Measurements from ENCODE around the gene VCPKMT.

DNA sequence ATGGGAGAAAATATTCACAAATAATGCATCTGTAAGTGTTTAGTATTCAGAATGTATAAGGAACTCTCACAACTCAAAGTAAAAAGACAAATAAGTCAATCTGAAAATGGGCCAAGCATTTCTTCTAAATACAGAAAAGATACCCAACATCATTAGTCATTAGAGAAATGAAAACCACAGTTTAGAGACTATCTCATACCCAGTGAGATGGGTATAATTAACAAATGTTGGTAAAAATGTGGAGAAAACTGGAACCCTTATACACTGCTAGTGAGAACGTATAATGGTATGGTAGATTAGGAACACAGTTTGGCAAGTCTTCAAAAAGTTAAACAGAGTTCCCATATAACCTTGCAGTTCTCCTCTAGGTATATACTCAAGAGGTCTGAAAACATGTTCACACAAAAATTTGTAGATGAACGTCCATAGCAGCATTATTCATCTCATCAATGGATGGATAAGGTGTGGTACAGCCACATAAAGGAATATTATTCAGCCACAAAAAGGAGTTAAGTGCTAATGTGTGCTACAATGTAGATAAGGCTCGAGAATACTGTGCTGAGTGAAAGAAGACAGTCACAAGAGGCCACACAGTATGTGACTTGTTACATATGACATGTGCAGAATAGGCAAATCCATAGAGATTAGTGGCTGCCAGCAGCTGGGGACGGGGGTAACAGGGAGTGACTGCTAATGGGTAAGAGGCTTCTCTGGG lies 5.9 kb downstream of the VCPKMT start:
- TF ChIP-seq CHD4 (IDR thresholded peaks at IDR 0.05; ENCODE audit: insufficient read depth, insufficient replicate concordance, low read depth, low read length, poor library complexity, severe bottlenecking) (no peak), TAF1 (IDR thresholded peaks at IDR 0.05; ENCODE audit: control insufficient read depth, extremely low read depth, insufficient read depth, low read length, severe bottlenecking) (no peak), SMC3 (conservative IDR thresholded peaks at IDR 0.05; ENCODE audit: insufficient read depth, low read depth, low read length) (no peak), ZNF217 (CRISPR knock-in tag; IDR thresholded peaks at IDR 0.05) (no peak), CTCF (IDR thresholded peaks at IDR 0.05 in 2 of 3, conservative IDR thresholded peaks at IDR 0.05 in 1 of 3; ENCODE audit: insufficient read depth in 2 of 3, low read depth in 1 of 3, low read length in 3 of 3) (no peak), ZNF274 (IDR thresholded peaks at IDR 0.05; ENCODE audit: borderline replicate concordance, low read depth, low read length) (no peak), ZNF512 (tag; IDR thresholded peaks at IDR 0.05) (no peak), SMARCE1 (IDR thresholded peaks at IDR 0.05) (no peak)

Measured in K562 (cell line).